HUES64 (cell line): ENCODE measurements around the gene ERC1.

Experiments
- H3K27ac ChIP-seq: 2 replicates; pipeline ENCODE4 v1.7.0; 2013; ENCODE audit warnings: low read depth, low read length, inconsistent platforms
- H3K27me3 ChIP-seq: 2 replicates; pipeline ENCODE4 v1.6.1; 2013; ENCODE audit warnings: mild to moderate bottlenecking, low read length; ENCODE audit not compliant: insufficient read depth
- H3K36me3 ChIP-seq: 2 replicates; pipeline ENCODE4 v1.6.1; 2013; ENCODE audit warnings: mild to moderate bottlenecking, low read length; ENCODE audit not compliant: insufficient read depth
- H3K4me1 ChIP-seq: 2 replicates; pipeline ENCODE4 v1.6.1; 2013; ENCODE audit warnings: mild to moderate bottlenecking, low read length, moderate library complexity; ENCODE audit not compliant: insufficient read depth
- H3K4me3 ChIP-seq: 2 replicates; pipeline ENCODE4 v1.5.1; 2013; ENCODE audit warnings: mild to moderate bottlenecking, low read length, moderate library complexity
- H3K9ac ChIP-seq: 2 replicates; pipeline ENCODE4 v1.6.1; 2013; ENCODE audit warnings: mild to moderate bottlenecking, low read depth, low read length
- H3K9me3 ChIP-seq: 2 replicates; pipeline ENCODE4 v1.6.1; 2013; ENCODE audit warnings: low read depth, low read length; ENCODE audit not compliant: insufficient read depth
- WGBS: fragments of 150-250, 120-280 bp; methylation state at CpG from one replicate; pipeline ENCODE4 v1.1.7; 2013; ENCODE audit warnings: missing lambda C conversion rate; 5-methylcytosine and 5-hydroxymethylcytosine counted together

Gene ERC1

DNA sequence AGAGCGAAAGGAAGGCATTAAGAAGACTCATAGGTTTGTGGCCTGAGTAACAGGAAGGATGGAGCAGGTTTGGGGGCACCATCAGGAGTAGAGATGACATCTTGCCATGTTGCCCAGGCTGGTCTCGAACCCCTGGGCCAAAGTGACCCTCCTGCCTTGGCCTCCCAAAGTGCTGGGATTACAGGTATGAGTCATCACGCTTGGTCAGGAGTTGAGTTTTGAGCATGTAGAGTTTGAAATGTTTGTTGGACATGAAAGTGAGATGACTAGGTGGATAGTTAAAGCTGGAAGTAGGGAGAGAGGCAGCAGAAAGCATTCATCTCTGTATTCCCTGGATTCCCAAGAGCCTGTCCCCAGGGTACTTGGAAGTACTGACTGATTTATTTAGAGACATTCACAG lies 112.6 kb downstream of the ERC1 start:
- H3K27ac ChIP-seq: no peak overlapping the region
- WGBS: 96% methylated on average over 3 of the region's 3 CpGs
- no peaks in the 10 kb centered on the region for H3K27me3 ChIP-seq
- H3K9ac ChIP-seq: no peak overlapping the region
- no peaks in the 10 kb centered on the region for H3K9me3 ChIP-seq
- H3K36me3 ChIP-seq: no peaks in the 10 kb centered on the region
- H3K4me3 ChIP-seq: no peak overlapping the region
- peaks cover 16% of the 10 kb centered on the region for H3K4me1 ChIP-seq

DNA sequence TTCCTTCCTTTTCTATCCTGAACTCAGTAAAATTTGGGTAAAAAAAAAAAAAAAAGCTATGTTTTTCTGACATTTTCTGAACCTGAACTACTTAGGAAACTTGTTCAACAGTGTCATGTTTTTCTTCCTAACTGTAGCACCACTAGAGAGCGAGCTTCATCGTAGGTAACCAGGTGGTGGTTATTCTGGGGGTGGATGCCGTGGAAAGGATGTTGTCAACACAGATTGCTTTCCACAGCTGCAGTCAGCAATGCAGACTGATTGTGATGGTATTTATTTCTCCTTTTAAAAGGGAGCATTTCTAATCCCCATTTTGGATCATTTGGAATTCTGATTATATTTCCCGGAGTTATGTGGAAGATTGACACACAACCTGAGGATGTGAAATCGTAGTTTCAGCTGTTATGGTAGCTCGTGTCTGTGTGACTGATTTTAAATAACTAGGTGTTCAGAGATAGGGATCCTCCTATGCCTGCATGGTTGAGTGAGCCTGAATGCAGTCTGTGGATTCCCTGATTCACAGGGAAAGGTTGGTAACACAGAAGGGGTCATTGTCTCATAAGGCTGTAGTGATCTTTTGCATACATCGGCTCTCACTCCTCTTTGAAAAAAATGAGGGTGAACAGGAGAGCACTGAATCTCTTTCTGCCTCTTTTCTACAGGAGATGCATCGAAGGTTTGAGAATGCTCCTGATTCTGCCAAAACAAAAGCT lies 113.2 kb downstream of the ERC1 start:
- Histone ChIP-seq H3K27me3 (no peaks in the 10 kb centered on the region), H3K36me3 (no peaks in the 10 kb centered on the region), H3K4me1 (peaks cover 16% of the 10 kb centered on the region), H3K9me3 (no peaks in the 10 kb centered on the region), H3K4me3 (no peak overlapping the region), H3K27ac (no peak overlapping the region), H3K9ac (no peak overlapping the region)
- 89% methylated on average over 8 of the region's 8 CpGs for WGBS

DNA sequence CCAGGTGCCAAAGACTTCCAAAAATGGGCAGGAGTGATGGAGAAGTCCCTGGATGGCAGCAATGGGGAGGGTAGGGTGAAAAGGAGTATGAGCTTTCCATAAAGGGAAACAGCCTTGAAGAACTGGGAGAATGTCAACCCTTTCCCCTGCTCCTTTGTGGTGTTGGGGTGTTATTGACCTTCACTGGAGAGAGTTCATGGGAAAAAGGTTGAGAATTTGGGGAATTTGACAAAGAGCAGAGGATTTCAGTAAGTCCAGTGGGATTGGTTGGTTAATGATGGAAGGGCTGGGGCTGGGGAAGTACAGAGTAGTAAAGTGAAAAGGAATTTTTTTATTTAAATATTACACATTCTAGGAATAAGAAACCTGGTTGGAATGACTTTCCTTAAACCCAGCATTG lies 116.6 kb downstream of the ERC1 start:
- Histone ChIP-seq H3K36me3 (peaks cover 4% of the 10 kb centered on the region; the same call in 1 of the 2 replicates), H3K9ac (no peak overlapping the region), H3K27ac (no peak overlapping the region), H3K4me3 (no peak overlapping the region), H3K9me3 (no peaks in the 10 kb centered on the region), H3K27me3 (no peaks in the 10 kb centered on the region), H3K4me1 (peaks cover 7% of the 10 kb centered on the region)

DNA sequence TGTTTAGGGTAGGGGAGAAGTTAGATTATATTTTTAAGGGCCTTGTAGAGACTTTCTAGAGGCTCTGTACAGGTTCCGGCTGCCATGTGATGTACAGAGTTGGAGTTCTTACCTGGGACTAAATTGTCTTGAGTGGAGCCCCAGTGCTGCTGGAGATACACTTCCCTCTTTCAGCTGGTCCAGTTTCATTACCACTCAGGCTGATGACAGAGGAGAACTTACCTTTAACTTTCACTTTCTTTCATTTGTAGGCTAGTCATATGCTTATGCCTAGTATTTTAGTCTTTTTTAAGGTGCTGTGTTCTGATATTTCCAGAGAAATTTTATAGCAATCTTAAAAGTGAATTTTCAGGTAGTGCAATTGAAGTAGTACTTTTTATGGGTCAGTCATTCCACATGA lies 117.3 kb downstream of the ERC1 start:
- Histone ChIP-seq H3K36me3 (peaks cover 4% of the 10 kb centered on the region; the same call in 1 of the 2 replicates), H3K4me1 (0 out of 2 replicates have a peak, but pooled peaks cover 1% of the 10 kb centered on the region), H3K27me3 (no peaks in the 10 kb centered on the region), H3K9me3 (no peaks in the 10 kb centered on the region), H3K4me3 (no peak overlapping the region), H3K27ac (no peak overlapping the region), H3K9ac (no peak overlapping the region)
- 96% methylated on average over 1 of the region's 1 CpG for WGBS

DNA sequence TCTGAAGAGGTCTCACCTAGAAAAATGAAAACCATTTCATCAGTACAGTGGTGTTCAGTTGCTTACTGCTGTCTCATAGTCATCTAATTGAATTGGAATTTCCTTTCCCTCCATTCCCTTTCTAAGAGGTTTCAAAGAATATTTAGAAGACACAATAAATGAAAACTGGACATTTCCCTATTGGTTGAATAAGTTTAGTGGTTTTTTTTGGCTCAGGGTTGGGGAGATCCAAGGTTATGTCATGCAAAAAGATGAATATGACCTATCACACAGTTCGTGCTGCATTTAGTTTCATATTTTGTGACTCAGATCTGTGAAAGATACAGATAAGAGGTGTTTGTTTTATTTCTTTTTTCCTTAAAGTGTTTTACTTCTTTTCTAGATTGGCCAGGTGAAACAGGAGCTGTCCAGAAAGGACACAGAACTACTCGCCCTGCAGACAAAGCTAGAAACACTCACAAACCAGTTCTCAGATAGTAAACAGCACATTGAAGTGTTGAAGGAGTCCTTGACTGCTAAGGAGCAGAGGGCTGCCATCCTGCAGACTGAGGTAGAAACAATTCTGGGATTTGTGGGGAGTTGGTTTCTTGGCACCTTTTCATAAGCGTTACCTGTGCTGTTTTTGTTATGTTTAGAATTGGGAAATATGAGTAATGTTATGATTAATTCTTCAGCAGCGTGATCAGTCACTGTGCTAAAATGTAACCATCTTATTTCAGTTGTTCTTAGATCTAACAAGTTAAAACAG lies 124.6 kb downstream of the ERC1 start:
- H3K4me3 ChIP-seq: no peak overlapping the region
- H3K27ac ChIP-seq: no peak overlapping the region
- WGBS: 92% methylated on average over 4 of the region's 4 CpGs
- H3K27me3 ChIP-seq: peaks cover 26% of the 10 kb centered on the region
- no peak overlapping the region for H3K9ac ChIP-seq
- H3K9me3 ChIP-seq: no peaks in the 10 kb centered on the region
- H3K4me1 ChIP-seq: no peaks in the 10 kb centered on the region
- no peaks in the 10 kb centered on the region; the same call in 1 of the 2 replicates for H3K36me3 ChIP-seq

DNA sequence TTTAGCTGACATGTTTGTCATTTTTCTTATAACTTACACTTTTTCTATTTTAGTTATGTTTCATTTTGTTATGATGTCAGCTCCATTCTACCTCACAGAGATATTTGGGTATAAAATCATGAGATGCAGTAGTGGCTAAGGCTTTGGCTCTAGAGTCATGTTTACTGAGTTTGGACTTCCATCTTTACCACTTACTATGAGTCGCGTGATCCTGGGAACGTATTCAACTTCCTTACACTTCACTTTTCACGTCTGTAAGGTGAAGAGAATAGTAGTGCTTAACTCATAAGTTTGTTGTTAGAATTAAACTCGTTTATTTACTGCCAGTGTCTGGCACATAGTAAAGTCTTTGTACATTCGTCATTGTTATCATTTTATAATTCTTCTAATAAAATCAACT lies 126.3 kb downstream of the ERC1 start:
- no peak overlapping the region for H3K27ac ChIP-seq
- no peak overlapping the region for H3K9ac ChIP-seq
- H3K9me3 ChIP-seq: no peaks in the 10 kb centered on the region
- no peak overlapping the region for H3K4me3 ChIP-seq
- no CpG with 5 or more reads among the region's 6 CpGs for WGBS
- no peaks in the 10 kb centered on the region for H3K4me1 ChIP-seq
- no peaks in the 10 kb centered on the region for H3K36me3 ChIP-seq
- H3K27me3 ChIP-seq: peaks cover 34% of the 10 kb centered on the region

DNA sequence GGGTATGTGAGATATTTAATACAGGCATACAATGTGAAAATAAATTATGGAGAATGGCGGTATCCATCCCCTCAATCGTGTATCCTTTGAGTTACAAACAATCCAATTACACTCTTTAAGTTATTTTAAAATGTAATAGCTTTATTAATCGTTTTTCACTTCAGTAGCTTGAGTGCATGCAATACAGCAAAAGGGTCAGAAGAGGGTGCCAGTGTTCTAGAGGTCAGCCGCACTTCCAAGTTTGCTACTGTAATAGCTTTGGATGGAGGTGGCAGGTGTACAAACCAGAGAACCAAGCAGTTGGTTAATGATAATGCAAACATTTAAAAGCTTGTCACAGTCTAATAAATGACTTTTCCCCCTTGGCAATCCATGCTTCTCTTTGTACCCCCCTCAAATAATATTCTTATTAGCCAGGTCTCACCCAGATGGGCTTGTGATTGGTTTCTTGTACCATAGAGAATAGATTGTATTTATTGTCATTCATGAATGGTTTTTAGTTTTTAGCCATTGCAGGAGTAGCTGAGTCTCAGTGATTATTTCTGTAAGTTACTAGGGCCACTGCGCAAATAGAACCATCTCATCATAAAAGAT lies 127.0 kb downstream of the ERC1 start:
- 25% methylated on average over 3 of the region's 5 CpGs for WGBS

DNA sequence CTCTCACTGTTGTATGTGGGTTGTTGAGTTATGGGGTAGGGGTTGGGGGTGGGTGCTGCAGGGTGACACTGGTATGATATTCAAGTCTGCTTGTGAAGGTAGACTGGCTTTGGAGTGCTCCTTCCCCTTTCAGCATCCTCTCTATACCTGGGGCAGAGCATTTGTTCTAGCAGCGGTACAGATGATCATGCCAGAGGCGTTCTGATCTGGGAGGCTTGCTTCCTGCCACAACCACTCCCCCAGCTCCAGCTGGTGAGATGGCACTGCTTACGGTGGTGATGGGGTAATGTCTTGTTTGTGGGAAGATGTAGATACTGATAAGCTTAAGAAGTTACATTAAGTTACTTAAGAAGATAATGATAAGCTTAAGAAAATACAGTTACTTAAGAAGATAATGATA lies 131.8 kb downstream of the ERC1 start:
- Histone ChIP-seq H3K9ac (no peak overlapping the region), H3K4me3 (no peak overlapping the region), H3K27ac (no peak overlapping the region), H3K27me3 (peaks cover 65% of the 10 kb centered on the region), H3K36me3 (no peaks in the 10 kb centered on the region), H3K9me3 (no peaks in the 10 kb centered on the region), H3K4me1 (no peaks in the 10 kb centered on the region)
- WGBS: 94% methylated on average over 3 of the region's 3 CpGs

More for the DNA sequence above, 127.0 kb downstream of the ERC1 start:
- Histone ChIP-seq H3K4me1 (no peaks in the 10 kb centered on the region), H3K9me3 (no peaks in the 10 kb centered on the region), H3K27me3 (peaks cover 41% of the 10 kb centered on the region), H3K36me3 (no peaks in the 10 kb centered on the region), H3K4me3 (no peak overlapping the region), H3K27ac (no peak overlapping the region), H3K9ac (no peak overlapping the region)

DNA sequence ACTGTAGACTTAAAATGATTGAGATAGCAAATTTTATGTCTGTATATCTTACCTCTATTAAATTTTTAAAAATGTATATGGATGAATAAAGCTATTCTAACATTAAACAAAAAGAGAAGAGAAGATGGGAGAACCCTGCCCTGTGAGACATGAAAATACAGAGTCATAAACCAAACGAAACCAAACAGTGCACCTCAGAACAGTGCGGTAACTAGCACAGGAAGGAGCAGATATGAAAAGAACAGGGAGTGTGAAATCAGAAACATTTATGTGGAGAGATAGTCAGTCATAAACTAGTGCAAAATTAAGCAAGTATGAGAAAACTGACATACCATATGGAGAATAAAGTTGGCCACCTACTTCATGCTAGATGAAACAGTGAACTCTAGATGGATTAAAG lies 135.1 kb downstream of the ERC1 start:
- H3K27ac ChIP-seq: no peak overlapping the region
- H3K9ac ChIP-seq: no peak overlapping the region
- H3K36me3 ChIP-seq: no peaks in the 10 kb centered on the region
- 100% methylated on average over 2 of the region's 2 CpGs for WGBS
- H3K4me1 ChIP-seq: no peaks in the 10 kb centered on the region
- H3K4me3 ChIP-seq: no peak overlapping the region
- H3K9me3 ChIP-seq: no peaks in the 10 kb centered on the region
- peaks cover 34% of the 10 kb centered on the region for H3K27me3 ChIP-seq

DNA sequence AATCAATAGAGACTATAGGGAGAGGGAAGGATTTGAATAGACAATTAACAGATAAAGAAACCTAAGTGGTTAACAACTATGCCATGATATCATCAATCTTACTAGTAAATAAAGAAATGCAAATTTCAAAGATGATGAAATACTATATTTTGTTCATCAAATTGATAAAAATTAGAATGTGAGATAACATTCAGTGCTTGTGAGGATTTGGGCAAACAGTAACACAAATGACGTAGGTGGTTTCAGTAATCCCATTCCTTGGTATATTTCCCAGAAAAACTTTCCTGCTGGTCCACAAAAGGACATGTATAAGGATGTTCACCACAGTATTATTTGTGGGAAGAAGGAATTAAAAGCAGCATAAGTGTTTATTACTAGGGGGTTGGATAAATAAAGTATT lies 136.0 kb downstream of the ERC1 start:
- no peak overlapping the region for H3K27ac ChIP-seq
- 80% methylated on average over 1 of the region's 1 CpG for WGBS
- no peaks in the 10 kb centered on the region for H3K36me3 ChIP-seq
- no peak overlapping the region for H3K4me3 ChIP-seq
- H3K9me3 ChIP-seq: no peaks in the 10 kb centered on the region
- no peaks in the 10 kb centered on the region for H3K4me1 ChIP-seq
- no peak overlapping the region for H3K9ac ChIP-seq
- H3K27me3 ChIP-seq: peaks cover 31% of the 10 kb centered on the region

DNA sequence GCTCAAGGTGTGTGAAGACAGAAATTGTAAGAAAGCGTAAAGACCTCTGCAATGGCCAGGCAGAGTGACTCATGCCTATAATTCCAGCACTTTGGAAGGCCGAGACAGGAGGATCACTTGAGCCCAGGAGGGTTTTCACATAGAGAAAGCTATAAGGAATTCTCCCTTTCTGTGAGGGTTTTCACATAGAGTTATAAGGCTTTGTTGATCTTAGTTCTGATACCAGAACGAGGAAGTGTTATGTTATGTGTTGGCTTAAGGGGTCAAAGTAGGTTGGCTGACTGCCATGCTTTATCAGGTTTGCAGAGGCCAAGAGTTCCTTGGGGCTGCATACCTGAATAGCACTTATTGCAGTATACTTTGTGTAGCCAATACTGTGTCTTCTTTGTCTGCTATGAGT lies 139.1 kb downstream of the ERC1 start:
- WGBS: 93% methylated on average over 3 of the region's 3 CpGs
- H3K27me3 ChIP-seq: peaks cover 5% of the 10 kb centered on the region; the same call in 1 of the 2 replicates

More for the DNA sequence above, 139.1 kb downstream of the ERC1 start:
- no peak overlapping the region for H3K9ac ChIP-seq
- H3K27ac ChIP-seq: no peak overlapping the region
- H3K9me3 ChIP-seq: no peaks in the 10 kb centered on the region
- no peaks in the 10 kb centered on the region for H3K4me1 ChIP-seq
- no peak overlapping the region for H3K4me3 ChIP-seq
- no peaks in the 10 kb centered on the region for H3K36me3 ChIP-seq
